ENCODE measurements around the gene GRN. TPM values are rescaled to one million over a fixed set of nuclear protein-coding genes. Genes with fewer than 3 reads are reported as not detected.
"Not testable (repeated sequence)": the region's sequence is repeated elsewhere in the genome, so short reads cannot be mapped to it uniquely, and the experiment has no call there.

Gene GRN
- total and polyA plus RNA-seq, 2 experiments from 2014 or later: 274 to 377 TPM

DNA sequence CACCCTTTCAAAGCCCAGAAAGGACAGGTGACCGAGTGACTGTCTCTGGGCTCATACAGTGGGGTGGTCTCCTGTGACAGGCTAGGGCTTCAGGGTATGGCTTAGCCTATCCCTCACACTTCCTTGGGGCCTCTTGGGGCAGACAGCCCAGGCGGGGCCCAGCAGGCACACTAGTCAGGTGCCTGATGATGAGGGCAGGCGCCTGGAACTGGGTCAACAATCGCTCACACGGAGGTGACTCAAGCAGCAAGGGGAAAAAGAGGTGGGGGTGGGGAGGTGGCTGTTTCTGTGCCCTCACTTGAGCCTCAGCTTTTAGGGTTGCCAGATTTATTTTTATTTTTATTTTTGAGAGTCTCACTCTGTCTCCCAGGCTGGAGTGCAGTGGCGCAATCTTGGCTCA lies 6.4 kb upstream of the GRN start:
- H3K27ac ChIP-seq: no peak overlapping the region
- TF ChIP-seq, protein P1, sequence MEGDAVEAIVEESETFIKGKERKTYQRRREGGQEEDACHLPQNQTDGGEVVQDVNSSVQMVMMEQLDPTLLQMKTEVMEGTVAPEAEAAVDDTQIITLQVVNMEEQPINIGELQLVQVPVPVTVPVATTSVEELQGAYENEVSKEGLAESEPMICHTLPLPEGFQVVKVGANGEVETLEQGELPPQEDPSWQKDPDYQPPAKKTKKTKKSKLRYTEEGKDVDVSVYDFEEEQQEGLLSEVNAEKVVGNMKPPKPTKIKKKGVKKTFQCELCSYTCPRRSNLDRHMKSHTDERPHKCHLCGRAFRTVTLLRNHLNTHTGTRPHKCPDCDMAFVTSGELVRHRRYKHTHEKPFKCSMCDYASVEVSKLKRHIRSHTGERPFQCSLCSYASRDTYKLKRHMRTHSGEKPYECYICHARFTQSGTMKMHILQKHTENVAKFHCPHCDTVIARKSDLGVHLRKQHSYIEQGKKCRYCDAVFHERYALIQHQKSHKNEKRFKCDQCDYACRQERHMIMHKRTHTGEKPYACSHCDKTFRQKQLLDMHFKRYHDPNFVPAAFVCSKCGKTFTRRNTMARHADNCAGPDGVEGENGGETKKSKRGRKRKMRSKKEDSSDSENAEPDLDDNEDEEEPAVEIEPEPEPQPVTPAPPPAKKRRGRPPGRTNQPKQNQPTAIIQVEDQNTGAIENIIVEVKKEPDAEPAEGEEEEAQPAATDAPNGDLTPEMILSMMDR (IDR thresholded peaks at IDR 0.05; ENCODE audit: low read depth, low read length): no peak
- no peaks in the 10 kb centered on the region for H3K36me3 ChIP-seq
- no peaks in the 10 kb centered on the region for H3K9me3 ChIP-seq (ENCODE audit: low read depth)
- no peaks in the 10 kb centered on the region for H3K4me1 ChIP-seq (ENCODE audit: low read depth)
- peaks cover 2% of the 10 kb centered on the region for H3K27me3 ChIP-seq
- no peak overlapping the region for H3K4me3 ChIP-seq
- no peak for DNase-seq (ENCODE audit: low read depth in 1 of 2, low spot score in 1 of 2)

- not testable (repeated sequence) for H3K9me3 ChIP-seq (ENCODE audit: low read depth); DNase-seq (ENCODE audit: low read depth in 1 of 2, low spot score in 1 of 2); H3K4me1 ChIP-seq (ENCODE audit: low read depth); H3K27me3 ChIP-seq; H3K4me3 ChIP-seq; H3K36me3 ChIP-seq; H3K27ac ChIP-seq
These were observed 4.5 kb upstream of the GRN start for GRCh38 chr17:44340553-44340952.

DNA sequence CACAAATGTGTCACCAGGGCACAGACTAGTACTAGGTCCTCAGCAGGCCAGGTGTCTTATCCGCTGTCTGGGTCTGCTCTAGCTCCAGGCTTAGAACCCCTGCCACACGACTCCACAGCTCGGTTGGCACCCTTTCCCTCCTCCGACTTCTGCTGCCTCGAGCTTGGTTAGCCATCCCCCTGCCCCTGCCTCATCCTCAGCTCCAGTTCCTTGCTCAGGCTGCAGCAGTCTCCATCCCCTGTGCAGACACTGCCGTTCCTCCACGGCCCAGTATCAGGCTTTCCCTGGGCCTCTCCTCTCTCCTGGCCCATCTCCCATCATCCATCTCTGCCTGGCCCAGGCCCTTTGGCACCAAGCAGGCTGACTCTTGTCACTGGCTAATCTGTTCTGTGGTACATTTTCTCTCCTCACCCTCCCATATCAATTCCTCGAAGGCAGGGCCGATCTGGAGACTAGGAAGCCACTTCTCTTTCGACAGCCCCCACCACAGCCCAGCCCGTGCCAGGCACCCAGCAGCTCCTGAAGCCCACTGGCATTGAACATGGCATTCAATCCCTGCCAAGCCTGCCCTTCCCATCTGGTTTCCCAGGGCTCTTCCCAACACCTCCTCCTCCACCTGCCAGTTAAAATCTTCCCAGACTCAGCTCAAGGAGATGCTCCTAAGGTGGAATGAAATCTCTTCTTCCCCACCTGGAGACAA lies 1.4 kb upstream of the GRN start:
- H3K4me1 ChIP-seq (ENCODE audit: low read depth): no peaks in the 10 kb centered on the region
- H3K27ac ChIP-seq: no peak overlapping the region
- no peak overlapping the region for H3K4me3 ChIP-seq
- no peaks in the 10 kb centered on the region for H3K36me3 ChIP-seq
- no peaks in the 10 kb centered on the region for H3K9me3 ChIP-seq (ENCODE audit: low read depth)
- H3K27me3 ChIP-seq: peaks cover 2% of the 10 kb centered on the region
- DNase-seq (ENCODE audit: low read depth in 1 of 2, low spot score in 1 of 2): no peak
- TF ChIP-seq, protein P1 (IDR thresholded peaks at IDR 0.05; ENCODE audit: low read depth, low read length): no peak

- H3K9me3 ChIP-seq (ENCODE audit: low read depth): no peaks in the 10 kb centered on the region
- H3K27ac ChIP-seq: peak overlapping the region; percentile 53
- no peaks in the 10 kb centered on the region for H3K36me3 ChIP-seq
- H3K27me3 ChIP-seq: peaks cover 2% of the 10 kb centered on the region
- DNase-seq (ENCODE audit: low read depth in 1 of 2, low spot score in 1 of 2): peak; percentile 55 to 70
- TF ChIP-seq, protein P1 (IDR thresholded peaks at IDR 0.05; ENCODE audit: low read depth, low read length): peak; percentile 33
- peak overlapping the region; percentile 71 for H3K4me3 ChIP-seq
- no peaks in the 10 kb centered on the region for H3K4me1 ChIP-seq (ENCODE audit: low read depth)
These were observed 438 bp downstream of the GRN start for GRCh38 chr17:44345454-44346026.

DNA sequence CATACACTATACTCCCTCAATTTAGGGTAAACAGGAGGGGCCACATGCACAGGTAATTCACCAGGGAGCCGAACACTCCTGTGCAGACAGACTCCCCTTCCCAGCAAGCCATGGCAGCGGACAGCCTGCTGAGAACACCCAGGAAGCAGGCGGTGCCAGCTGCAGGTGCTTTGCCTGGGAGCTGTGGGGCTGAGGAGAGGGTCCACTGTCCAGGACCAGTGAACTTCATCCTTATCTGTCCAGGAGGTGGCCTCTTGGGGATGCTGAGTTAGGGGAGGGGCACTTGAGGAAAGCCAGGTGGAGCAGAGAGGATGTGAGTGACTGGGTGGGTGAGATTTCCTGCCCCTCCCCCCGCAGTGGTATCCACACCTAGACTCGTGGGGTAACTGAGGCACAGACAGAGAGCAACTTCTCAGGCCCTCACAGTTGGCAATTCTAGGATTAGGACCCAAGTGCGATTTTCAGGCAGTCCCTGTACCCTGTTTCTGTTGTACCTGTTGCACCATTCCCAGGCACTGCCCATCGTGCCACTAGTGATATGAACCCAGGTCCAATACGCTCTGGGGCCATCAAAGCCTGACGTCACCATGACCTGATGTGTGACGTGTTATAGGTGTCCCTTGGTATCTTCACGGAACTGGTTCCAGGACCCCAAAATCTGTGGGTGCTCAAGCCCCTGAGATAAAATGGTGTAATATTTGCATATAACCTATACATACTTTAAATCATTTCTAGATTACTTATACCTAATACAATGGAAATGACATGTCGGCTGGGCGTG lies 1.2 kb downstream of the GRN start:
- TF ChIP-seq, protein P1 (IDR thresholded peaks at IDR 0.05; ENCODE audit: low read depth, low read length): no peak
- no peaks in the 10 kb centered on the region for H3K36me3 ChIP-seq
- no peak for DNase-seq (ENCODE audit: low read depth in 1 of 2, low spot score in 1 of 2)
- H3K9me3 ChIP-seq (ENCODE audit: low read depth): no peaks in the 10 kb centered on the region
- no peak overlapping the region for H3K27ac ChIP-seq
- peak overlapping the region; percentile 71 for H3K4me3 ChIP-seq
- H3K4me1 ChIP-seq (ENCODE audit: low read depth): no peaks in the 10 kb centered on the region
- peaks cover 2% of the 10 kb centered on the region for H3K27me3 ChIP-seq

DNA sequence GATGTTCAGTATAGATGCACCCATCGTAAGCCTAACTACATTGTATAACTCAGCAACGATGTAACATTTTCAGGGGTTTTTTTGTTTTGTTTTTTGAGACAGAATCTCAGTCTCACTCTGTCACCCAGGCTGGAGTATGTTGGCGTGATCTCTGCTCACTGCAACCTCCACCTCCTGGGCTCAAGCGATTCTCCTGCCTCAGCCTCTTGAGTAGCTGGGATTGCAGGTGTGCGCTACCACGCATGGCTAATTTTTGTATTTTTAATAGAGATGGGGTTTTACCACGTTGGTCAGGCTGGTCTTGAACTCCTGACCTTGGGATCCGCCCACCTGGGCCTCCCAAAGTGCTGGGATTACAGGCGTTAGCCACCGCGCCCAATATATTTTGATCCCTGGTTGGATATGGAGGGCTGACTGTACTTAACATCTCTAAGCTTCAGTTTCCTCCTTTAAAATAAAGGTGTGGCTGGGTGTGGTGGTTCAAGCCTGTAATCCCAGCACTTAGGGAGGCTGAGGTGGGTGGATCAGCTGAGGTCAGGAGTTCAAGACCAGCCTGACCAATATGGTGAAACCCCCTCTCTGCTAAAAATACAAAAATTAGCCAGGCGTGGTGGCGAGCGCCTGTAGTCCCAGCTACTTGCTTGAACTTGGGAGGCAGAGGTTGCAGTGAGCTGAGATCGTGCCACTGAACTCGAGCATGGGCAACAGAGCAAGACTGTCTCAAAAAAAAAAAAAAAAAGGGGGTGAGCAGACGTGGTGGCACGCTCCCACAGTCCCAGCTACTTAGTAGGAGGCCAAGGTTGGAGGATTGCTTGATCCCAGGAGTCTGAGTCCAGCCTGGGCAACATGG lies 2.3 kb downstream of the GRN start:
- DNase-seq (ENCODE audit: low read depth in 1 of 2, low spot score in 1 of 2); H3K27ac ChIP-seq; H3K36me3 ChIP-seq; H3K9me3 ChIP-seq (ENCODE audit: low read depth); H3K27me3 ChIP-seq; H3K4me3 ChIP-seq; H3K4me1 ChIP-seq (ENCODE audit: low read depth): not testable (repeated sequence)

Measured in cardiac muscle cell (in vitro differentiated cells and primary cell).